Endothelial cell of umbilical vein (primary cell): ENCODE results near the gene RTKN2.

Source experiments
- EZH2 ChIP-seq: IDR thresholded peaks from 2 replicates; pipeline ENCODE4 v1.6.1; 2012; ENCODE audit warnings: borderline replicate concordance, low read depth, mild to moderate bottlenecking, moderate library complexity, low read length, inconsistent platforms; ENCODE audit not compliant: severe bottlenecking
- FOS ChIP-seq: IDR thresholded peaks from 2 replicates; pipeline ENCODE4 v1.6.1; 2011; ENCODE audit warnings: mild to moderate bottlenecking, low read length, moderate library complexity, borderline replicate concordance; ENCODE audit not compliant: insufficient read depth
- MYC ChIP-seq: IDR thresholded peaks from one replicate; pipeline ENCODE4 v1.6.1; 2011; ENCODE audit warnings: mild to moderate bottlenecking, low read depth, low read length
- POLR2A ChIP-seq: IDR thresholded peaks from 2 replicates; pipeline ENCODE4 v1.6.1; 2012; ENCODE audit warnings: low read depth, mild to moderate bottlenecking, control low read depth, low read length
- POLR2AphosphoS5 ChIP-seq: IDR thresholded peaks from 2 replicates; pipeline ENCODE4 v1.6.1; 2012; ENCODE audit warnings: low read depth, mild to moderate bottlenecking, control low read depth, low read length, moderate library complexity; ENCODE audit not compliant: insufficient read depth
- TF ChIP-seq, protein P1 (sequence below), 2 donors: IDR thresholded peaks; 1 replicate in 1 of 2; 2 replicates in 1 of 2; pipeline ENCODE4 v1.5.1; 2011; ENCODE audit warnings: low read length in 2 of 2, mild to moderate bottlenecking in 2 of 2, moderate library complexity in 2 of 2, control low read depth in 1 of 2, inconsistent platforms in 1 of 2, low read depth in 1 of 2; ENCODE audit not compliant: insufficient read depth in 1 of 2; ENCODE audit errors: extremely low read depth in 1 of 2
- TF ChIP-seq, protein P2 (sequence below): IDR thresholded peaks from 2 replicates; pipeline ENCODE4 v1.6.1; 2011; ENCODE audit not compliant: insufficient read depth, insufficient read length

DNA sequence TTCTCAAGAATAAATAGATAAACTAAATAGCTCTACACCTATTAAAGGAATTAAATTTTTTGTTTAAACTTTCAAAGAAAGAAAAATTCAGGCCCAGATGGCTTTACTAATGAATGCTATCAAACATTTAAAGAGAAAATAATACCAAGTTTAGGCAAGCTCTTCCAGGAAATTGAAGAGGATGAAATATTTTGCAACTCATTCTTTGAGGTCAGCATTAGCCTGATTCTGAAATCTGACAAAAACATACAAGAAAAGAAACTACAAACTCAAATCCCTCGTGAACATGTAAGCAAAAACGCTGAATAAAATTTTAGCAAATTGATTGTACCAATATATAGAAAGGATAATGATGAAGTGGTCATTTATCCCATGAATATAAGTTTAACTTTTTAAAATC lies 93.4 kb downstream of the RTKN2 start:
- TF ChIP-seq POLR2A (no peak), EZH2 (no peak), FOS (no peak), MYC (no peak), POLR2AphosphoS5 (no peak)
- TF ChIP-seq, protein P1, sequence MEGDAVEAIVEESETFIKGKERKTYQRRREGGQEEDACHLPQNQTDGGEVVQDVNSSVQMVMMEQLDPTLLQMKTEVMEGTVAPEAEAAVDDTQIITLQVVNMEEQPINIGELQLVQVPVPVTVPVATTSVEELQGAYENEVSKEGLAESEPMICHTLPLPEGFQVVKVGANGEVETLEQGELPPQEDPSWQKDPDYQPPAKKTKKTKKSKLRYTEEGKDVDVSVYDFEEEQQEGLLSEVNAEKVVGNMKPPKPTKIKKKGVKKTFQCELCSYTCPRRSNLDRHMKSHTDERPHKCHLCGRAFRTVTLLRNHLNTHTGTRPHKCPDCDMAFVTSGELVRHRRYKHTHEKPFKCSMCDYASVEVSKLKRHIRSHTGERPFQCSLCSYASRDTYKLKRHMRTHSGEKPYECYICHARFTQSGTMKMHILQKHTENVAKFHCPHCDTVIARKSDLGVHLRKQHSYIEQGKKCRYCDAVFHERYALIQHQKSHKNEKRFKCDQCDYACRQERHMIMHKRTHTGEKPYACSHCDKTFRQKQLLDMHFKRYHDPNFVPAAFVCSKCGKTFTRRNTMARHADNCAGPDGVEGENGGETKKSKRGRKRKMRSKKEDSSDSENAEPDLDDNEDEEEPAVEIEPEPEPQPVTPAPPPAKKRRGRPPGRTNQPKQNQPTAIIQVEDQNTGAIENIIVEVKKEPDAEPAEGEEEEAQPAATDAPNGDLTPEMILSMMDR (IDR thresholded peaks at IDR 0.05; ENCODE audit: extremely low read depth in 1 of 2, insufficient read depth in 1 of 2, low read depth in 1 of 2, low read length in 2 of 2) = no peak
- TF ChIP-seq, protein P2, sequence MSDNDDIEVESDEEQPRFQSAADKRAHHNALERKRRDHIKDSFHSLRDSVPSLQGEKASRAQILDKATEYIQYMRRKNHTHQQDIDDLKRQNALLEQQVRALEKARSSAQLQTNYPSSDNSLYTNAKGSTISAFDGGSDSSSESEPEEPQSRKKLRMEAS = no peak
